Smooth muscle cell of bladder (primary cell): ENCODE measurements around the gene PKDCC. TPM values are rescaled to one million over a fixed set of nuclear protein-coding genes. Genes with fewer than 3 reads are reported as not detected.

ENCODE experiments used
- total RNA-seq: library from RNA; depleted of rRNA; stranded (reverse); fragments of >200 nt; gene quantifications from 2 replicates; pipeline ENCODE4 v1.2.3, GENCODE V29; 2014

The PKDCC gene, protein sequence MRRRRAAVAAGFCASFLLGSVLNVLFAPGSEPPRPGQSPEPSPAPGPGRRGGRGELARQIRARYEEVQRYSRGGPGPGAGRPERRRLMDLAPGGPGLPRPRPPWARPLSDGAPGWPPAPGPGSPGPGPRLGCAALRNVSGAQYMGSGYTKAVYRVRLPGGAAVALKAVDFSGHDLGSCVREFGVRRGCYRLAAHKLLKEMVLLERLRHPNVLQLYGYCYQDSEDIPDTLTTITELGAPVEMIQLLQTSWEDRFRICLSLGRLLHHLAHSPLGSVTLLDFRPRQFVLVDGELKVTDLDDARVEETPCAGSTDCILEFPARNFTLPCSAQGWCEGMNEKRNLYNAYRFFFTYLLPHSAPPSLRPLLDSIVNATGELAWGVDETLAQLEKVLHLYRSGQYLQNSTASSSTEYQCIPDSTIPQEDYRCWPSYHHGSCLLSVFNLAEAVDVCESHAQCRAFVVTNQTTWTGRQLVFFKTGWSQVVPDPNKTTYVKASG
- 58.7 and 68.1 TPM in 2 replicates for total RNA-seq

DNA sequence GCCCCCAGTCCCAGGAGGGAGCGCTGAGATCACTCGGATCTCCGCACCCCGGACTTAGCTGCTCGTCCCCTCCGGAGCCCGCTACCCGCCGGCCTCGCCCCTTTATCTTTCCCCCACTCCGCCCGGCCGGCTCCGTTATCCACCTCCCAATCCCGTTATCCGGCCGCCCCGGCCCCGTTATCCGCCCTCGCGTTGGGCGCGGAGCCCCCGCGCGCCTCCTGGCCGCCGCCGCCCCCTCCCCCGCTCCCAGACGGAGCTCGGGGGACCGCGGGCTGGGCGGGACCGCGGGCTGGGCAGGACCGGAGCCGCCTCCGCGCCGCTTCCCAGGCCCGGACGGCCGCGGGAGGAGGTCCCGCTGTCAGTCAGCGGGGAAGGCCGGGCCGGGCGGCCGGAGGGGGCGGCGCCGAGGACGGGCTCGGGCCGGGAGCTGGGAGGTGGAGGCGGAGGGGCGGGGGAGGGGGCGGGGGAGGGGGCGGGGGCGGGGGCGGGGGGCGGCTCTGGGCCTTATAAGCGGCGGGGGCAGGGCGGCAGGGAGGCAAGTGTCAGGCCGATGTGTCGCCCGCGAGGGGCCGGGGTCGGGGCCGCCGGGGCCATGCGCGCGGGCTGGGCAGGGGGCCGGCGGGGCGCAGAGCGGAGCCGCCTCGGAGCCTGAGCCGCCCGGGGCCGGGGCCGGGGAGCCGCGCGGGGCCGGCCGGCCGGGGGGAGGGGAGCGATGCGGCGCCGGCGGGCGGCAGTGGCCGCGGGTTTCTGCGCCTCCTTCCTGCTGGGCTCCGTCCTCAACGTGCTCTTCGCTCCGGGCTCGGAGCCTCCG lies at the start of gene PKDCC:
Gene PKDCC, plus strand, starts transcription at position 534 of the 811 bp plus-strand sequence. Its CDS starts 179 bp downstream, at position 713.

Other genes starting within 250 kb of the PKDCC start
- gene EML4, start 121.3 kb downstream of the PKDCC start, total RNA-seq: 42.8 and 54.9 TPM in 2 replicates